AG09309 (cell line): ENCODE measurements around the gene PSD2.

ENCODE experiments used
- DNase-seq: peaks from one replicate; pipeline ENCODE4 v3.0.0-alpha.2; 2010; ENCODE audit warnings: low read depth
- H3K4me3 ChIP-seq: 2 replicates; pipeline ENCODE4 v1.5.1; 2011; ENCODE audit warnings: mild to moderate bottlenecking, low read depth, low read length, moderate library complexity; ENCODE audit not compliant: control insufficient read depth
- CTCF ChIP-seq: IDR thresholded peaks from 2 replicates; pipeline ENCODE4 v1.5.1; 2011; ENCODE audit warnings: mild to moderate bottlenecking, low read depth, low read length, inconsistent platforms; ENCODE audit not compliant: insufficient read depth, control insufficient read depth; ENCODE audit errors: missing control alignments

Gene PSD2

GRCh38 chr5:139884734-139885133 is 89.1 kb downstream of the PSD2 start:
- no peak for DNase-seq
- H3K4me3 ChIP-seq = no peak overlapping the region
- TF ChIP-seq CTCF = no peak

GRCh38 chr5:139885172-139885856 is 89.7 kb downstream of the PSD2 start:
- DNase-seq = no peak
- no peak for TF ChIP-seq CTCF
- H3K4me3 ChIP-seq = no peak overlapping the region

- TF ChIP-seq CTCF = no peak
- no peak overlapping the region for H3K4me3 ChIP-seq
- DNase-seq = no peak
Measured at GRCh38 chr5:139885857-139886208, 90.2 kb downstream of the PSD2 start.

- TF ChIP-seq CTCF = no peak
- no peak overlapping the region for H3K4me3 ChIP-seq
- DNase-seq = no peak
Measured at GRCh38 chr5:139886213-139886612, 90.6 kb downstream of the PSD2 start.

GRCh38 chr5:139888370-139888769 is 92.8 kb downstream of the PSD2 start:
- DNase-seq = no peak
- no peak overlapping the region for H3K4me3 ChIP-seq
- TF ChIP-seq CTCF = no peak

GRCh38 chr5:139889410-139889809 is 93.8 kb downstream of the PSD2 start:
- no peak for DNase-seq
- no peak for TF ChIP-seq CTCF

GRCh38 chr5:139893873-139894272 is 98.3 kb downstream of the PSD2 start:
- DNase-seq = no peak
- no peak for TF ChIP-seq CTCF
- H3K4me3 ChIP-seq = no peak overlapping the region

More at GRCh38 chr5:139889410-139889809, 93.8 kb downstream of the PSD2 start:
- no peak overlapping the region for H3K4me3 ChIP-seq
